Fibroblast of skin of back (primary cell): ENCODE results near the gene FGGY.
"Not testable (repeated sequence)": the region's sequence is repeated elsewhere in the genome, so short reads cannot be mapped to it uniquely, and the experiment has no call there.

Experiments used
- DNase-seq: peaks from one replicate; pipeline ENCODE4 v3.0.0-alpha.2; 2013

FGGY gene

GRCh38 chr1:59492500-59492899 lies 195.6 kb downstream of the FGGY start:
- DNase-seq: no peak

GRCh38 chr1:59494145-59494833 lies 197.4 kb downstream of the FGGY start:
- no peak for DNase-seq

GRCh38 chr1:59496156-59496555 lies 199.3 kb downstream of the FGGY start:
- DNase-seq: not testable (repeated sequence)

GRCh38 chr1:59497616-59498015 lies 200.7 kb downstream of the FGGY start:
- DNase-seq: no peak

DNA sequence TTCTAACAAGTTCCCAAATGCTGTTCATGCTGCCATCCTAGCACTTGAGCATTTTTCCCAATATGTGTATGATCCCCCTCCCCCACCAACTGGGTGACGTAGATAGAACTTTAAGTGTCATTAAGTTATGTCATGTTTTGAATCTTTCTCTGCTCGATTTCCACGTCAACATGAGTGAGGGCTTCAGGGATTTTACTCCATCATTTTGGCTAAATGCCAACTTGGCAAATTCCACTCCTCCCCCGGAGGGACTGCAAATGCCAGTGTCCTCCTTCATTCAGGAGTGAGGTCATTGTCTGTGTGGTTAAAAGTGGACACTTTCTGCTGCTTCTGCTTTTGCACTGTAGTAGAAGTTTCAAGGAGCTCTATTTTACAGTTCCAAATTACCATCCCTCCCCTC lies 201.7 kb downstream of the FGGY start:
- DNase-seq: peak; percentile 76

- no peak for DNase-seq
These were observed 202.5 kb downstream of the FGGY start for GRCh38 chr1:59499273-59499942.

- DNase-seq: no peak
These were observed 203.2 kb downstream of the FGGY start for GRCh38 chr1:59499943-59500569.

GRCh38 chr1:59500950-59501742 lies 204.3 kb downstream of the FGGY start:
- no peak for DNase-seq

DNA sequence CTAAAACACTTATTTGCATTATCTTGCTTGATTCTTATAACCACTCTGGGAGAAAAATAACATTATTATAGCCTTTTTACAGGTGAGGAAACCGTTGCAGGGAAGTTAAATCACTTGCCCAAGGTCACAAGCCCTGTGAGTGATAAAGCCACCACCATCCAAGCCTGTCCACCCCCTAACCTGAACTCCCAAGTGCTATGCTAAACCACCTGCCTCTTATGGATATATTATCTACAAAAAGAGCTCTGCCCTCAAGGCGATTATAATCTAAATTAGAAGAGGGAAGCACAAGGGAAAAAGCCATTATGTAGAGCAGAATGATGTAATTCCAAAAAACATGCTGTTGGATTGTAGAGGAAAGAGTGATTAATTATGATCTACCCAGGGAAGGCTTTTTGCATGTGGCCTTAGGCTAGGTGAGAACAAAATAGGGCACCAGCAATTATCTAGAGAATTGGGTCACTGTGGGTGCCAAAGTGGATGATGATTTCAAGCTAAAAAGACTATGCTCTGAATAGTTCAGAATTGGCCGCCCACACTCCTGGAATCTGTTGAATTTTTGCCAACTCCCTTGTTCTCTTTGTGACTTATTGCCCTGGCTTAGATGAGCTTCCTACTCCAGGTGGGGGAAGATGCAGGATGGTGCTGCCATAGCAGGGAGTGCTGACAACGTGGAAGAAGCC lies 205.3 kb downstream of the FGGY start:
- no peak for DNase-seq

- DNase-seq: no peak
These were observed 207.4 kb downstream of the FGGY start for GRCh38 chr1:59504276-59504675.

DNA sequence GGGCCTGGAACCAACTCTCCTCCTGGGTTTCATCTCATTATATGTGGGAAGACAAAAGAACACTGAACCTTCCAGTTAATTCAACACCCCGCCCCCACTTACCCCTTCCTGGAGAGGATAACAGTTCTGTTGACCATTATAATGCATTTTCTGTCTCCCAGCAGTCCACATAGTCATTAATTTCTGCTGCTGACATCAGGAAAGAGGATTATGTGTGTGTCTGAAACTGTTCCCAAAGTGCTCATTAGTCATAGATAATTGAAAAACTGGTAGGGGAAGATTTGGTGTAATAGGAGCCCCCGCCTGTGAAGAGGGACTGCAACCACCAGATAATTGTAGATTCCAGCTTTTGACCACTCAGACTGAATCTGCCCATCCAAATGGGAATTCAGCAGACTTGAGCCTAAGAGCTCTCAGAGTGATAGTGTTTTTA lies 208.7 kb downstream of the FGGY start:
- DNase-seq: no peak

GRCh38 chr1:59506952-59507351 lies 210.1 kb downstream of the FGGY start:
- DNase-seq: no peak

DNA sequence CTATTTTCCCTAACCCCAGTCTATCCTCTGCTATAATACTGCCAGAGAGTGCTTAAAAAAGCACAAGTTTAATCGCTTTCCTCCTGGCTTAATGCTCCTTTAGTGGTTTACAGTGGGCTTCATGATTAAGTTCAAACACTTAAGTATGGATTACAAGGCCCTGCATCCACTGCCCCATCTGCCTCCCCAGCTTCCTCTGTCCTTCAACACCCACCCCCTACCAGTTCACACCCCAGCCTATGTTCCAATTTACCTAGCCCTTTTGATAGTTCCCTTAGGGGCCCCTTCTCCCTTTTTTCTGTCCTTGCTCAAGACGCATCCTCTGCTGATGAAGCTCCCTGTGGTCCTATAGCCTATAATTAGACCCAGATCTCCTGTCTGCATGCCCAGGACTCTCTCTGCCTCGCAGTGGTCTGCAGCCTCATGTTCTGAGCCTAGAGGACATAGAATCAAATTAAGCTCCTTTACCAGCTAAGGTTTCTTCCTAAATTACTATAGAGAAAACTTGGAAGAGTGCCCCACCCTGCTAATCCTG lies 212.5 kb downstream of the FGGY start:
- no peak for DNase-seq

- DNase-seq: no peak
These were observed 213.4 kb downstream of the FGGY start for GRCh38 chr1:59510249-59510648.

GRCh38 chr1:59511476-59512465 lies 214.9 kb downstream of the FGGY start:
- DNase-seq: no peak

- DNase-seq: no peak
These were observed 215.8 kb downstream of the FGGY start for GRCh38 chr1:59512702-59513101.

GRCh38 chr1:59514061-59514909 lies 217.4 kb downstream of the FGGY start:
- peak; percentile 25 for DNase-seq

- DNase-seq: no peak
These were observed 220.0 kb downstream of the FGGY start for GRCh38 chr1:59516881-59517280.

- DNase-seq: peak; percentile 59
These were observed 223.3 kb downstream of the FGGY start for GRCh38 chr1:59520194-59520593.
